Fibroblast of lung (primary cell): Measurements from ENCODE around the gene LMO2. TPM values are rescaled to one million over a fixed set of nuclear protein-coding genes. Genes with fewer than 3 reads are reported as not detected.

ENCODE experiments used
- DNase-seq, 2 donors: peaks; one replicate each; pipeline versions ENCODE4 v3.0.0 to v3.0.0-alpha.2; 2010; ENCODE audit warnings: low read depth in 2 of 2
- H2AFZ ChIP-seq: 2 replicates; pipeline ENCODE4 v1.5.1; 2012; ENCODE audit warnings: low read length, control low read depth, inconsistent platforms
- H3K27ac ChIP-seq: 2 replicates; pipeline ENCODE4 v1.5.1; 2011; ENCODE audit warnings: low read length, control low read depth; ENCODE audit not compliant: insufficient read depth
- H3K27me3 ChIP-seq: 2 replicates; pipeline ENCODE4 v1.5.1; 2011; ENCODE audit warnings: mild to moderate bottlenecking, low read length; ENCODE audit not compliant: control insufficient read depth, insufficient read depth
- H3K36me3 ChIP-seq: 2 replicates; pipeline ENCODE4 v1.5.1; 2011; ENCODE audit warnings: low read length; ENCODE audit not compliant: control insufficient read depth, insufficient read depth
- H3K4me1 ChIP-seq: 2 replicates; pipeline ENCODE4 v1.5.1; 2011; ENCODE audit warnings: low read length; ENCODE audit not compliant: control insufficient read depth, insufficient read depth; ENCODE audit errors: extremely low read depth
- H3K4me2 ChIP-seq: 2 replicates; pipeline ENCODE4 v1.5.1; 2011; ENCODE audit warnings: low read length, control low read depth; ENCODE audit not compliant: insufficient read depth; ENCODE audit errors: extremely low read depth
- H3K4me3 ChIP-seq, 4 experiments: fragments of 200-600 bp in 1 of 4; sonication (generic) in 1 of 4; replicated peaks in 1 of 4; 2 replicates each; pipeline ENCODE4 v1.5.1; 2011 to 2016; ENCODE audit warnings: low read length in 4 of 4, low read depth in 3 of 4, mild to moderate bottlenecking in 3 of 4, control low read depth in 2 of 4, inconsistent platforms in 1 of 4, mixed read lengths in 1 of 4; ENCODE audit not compliant: insufficient read depth in 1 of 4; ENCODE audit errors: control extremely low read depth in 1 of 4
- H3K79me2 ChIP-seq: 2 replicates; pipeline ENCODE4 v1.5.1; 2012; ENCODE audit warnings: mild to moderate bottlenecking, low read length, inconsistent platforms; ENCODE audit not compliant: control insufficient read depth, insufficient read depth
- H3K9ac ChIP-seq: 2 replicates; pipeline ENCODE4 v1.5.1; 2011; ENCODE audit warnings: mild to moderate bottlenecking, low read length, control low read depth; ENCODE audit not compliant: insufficient read depth
- H3K9me3 ChIP-seq: 2 replicates; pipeline ENCODE4 v1.5.1; 2012; ENCODE audit warnings: low read depth, low read length; ENCODE audit not compliant: control insufficient read depth, insufficient read depth
- H4K20me1 ChIP-seq: 2 replicates; pipeline ENCODE4 v1.5.1; 2011; ENCODE audit warnings: low read length; ENCODE audit not compliant: control insufficient read depth, insufficient read depth; ENCODE audit errors: extremely low read depth
- EZH2 ChIP-seq: IDR thresholded peaks from 2 replicates; pipeline ENCODE4 v1.5.1; 2012; ENCODE audit warnings: low read length, control low read depth, mild to moderate bottlenecking; ENCODE audit errors: missing control alignments
- polyA plus RNA-seq, 2 donors: library from polyadenylated mRNA; depleted of rRNA in 1 of 2; stranded (reverse) in 1 of 2; unstranded in 1 of 2; fragments of >200 nt; gene quantifications; 2 replicates each; pipeline ENCODE4 v1.2.1, GENCODE V29; 2011 to 2012; ENCODE audit warnings: missing spikeins in 1 of 2
- total RNA-seq: library from RNA; depleted of rRNA; stranded (reverse); fragments of >200 nt; gene quantifications from 2 replicates; pipeline ENCODE4 v1.2.1, GENCODE V29; 2014
- TF ChIP-seq, protein P1 (sequence below), 2 donors: IDR thresholded peaks in 1 of 2; conservative IDR thresholded peaks in 1 of 2; 1 replicate in 1 of 2; 2 replicates in 1 of 2; pipeline ENCODE4 v1.5.1; 2011 to 2012; ENCODE audit warnings: low read length in 2 of 2, control low read depth in 1 of 2, inconsistent platforms in 1 of 2, low read depth in 1 of 2, mild to moderate bottlenecking in 1 of 2

Gene LMO2
- total and polyA plus RNA-seq, 2 donors (not counting 1 experiment from before 2014, with no cell fraction given), result 0.03 to 0.17 TPM

DNA sequence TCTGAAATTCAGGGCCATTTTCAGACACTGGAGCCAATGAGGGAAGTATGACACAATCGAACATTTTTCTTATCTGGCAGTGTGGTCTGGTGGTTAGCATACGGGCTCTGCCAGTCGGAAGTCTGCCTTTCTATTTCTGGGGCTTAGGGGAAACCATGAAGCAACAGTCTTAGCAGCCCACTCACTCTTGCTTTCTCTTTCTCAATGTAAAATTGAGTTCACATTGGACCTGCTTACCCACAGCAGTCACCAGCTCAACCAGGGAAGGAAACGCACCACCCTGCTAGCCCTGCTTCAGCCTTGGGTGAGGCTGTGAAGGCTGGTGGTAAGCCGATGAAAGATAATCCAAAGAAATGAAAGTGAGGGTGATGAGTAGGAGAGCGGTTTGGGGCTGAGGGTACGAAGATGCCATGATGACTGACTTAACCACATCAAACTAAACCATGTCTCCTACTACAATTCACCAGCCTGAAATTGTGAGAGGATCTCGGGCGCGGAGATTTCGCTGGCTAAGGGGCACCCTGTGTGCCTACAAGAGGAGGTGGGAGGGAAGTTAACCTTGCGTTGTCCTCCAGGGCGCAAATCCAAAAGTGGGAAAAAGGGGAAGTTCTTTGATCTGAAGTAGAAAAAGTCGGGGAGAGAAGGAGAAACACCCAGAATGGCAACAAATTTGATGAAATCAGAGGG is 2.0 kb upstream of the LMO2 start:
- H2AFZ ChIP-seq, result no peak overlapping the region
- TF ChIP-seq, protein P1, sequence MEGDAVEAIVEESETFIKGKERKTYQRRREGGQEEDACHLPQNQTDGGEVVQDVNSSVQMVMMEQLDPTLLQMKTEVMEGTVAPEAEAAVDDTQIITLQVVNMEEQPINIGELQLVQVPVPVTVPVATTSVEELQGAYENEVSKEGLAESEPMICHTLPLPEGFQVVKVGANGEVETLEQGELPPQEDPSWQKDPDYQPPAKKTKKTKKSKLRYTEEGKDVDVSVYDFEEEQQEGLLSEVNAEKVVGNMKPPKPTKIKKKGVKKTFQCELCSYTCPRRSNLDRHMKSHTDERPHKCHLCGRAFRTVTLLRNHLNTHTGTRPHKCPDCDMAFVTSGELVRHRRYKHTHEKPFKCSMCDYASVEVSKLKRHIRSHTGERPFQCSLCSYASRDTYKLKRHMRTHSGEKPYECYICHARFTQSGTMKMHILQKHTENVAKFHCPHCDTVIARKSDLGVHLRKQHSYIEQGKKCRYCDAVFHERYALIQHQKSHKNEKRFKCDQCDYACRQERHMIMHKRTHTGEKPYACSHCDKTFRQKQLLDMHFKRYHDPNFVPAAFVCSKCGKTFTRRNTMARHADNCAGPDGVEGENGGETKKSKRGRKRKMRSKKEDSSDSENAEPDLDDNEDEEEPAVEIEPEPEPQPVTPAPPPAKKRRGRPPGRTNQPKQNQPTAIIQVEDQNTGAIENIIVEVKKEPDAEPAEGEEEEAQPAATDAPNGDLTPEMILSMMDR (conservative IDR thresholded peaks at IDR 0.05 in 1 of 2, IDR thresholded peaks at IDR 0.05 in 1 of 2; ENCODE audit: low read depth in 1 of 2, low read length in 2 of 2), result no peak
- no peak for TF ChIP-seq EZH2
- peak in 1 of 2 donors; percentile 61 for DNase-seq
- H3K9me3 ChIP-seq, result no peaks in the 10 kb centered on the region
- H3K4me1 ChIP-seq, result no peaks in the 10 kb centered on the region
- H3K36me3 ChIP-seq, result no peaks in the 10 kb centered on the region
- H3K27ac ChIP-seq, result no peak overlapping the region
- no peak overlapping the region for H3K9ac ChIP-seq
- H3K4me2 ChIP-seq, result no peak overlapping the region
- H3K27me3 ChIP-seq, result peaks cover 2% of the 10 kb centered on the region
- H4K20me1 ChIP-seq, result no peaks in the 10 kb centered on the region
- no peak overlapping the region for H3K4me3 ChIP-seq
- H3K79me2 ChIP-seq, result no peaks in the 10 kb centered on the region

DNA sequence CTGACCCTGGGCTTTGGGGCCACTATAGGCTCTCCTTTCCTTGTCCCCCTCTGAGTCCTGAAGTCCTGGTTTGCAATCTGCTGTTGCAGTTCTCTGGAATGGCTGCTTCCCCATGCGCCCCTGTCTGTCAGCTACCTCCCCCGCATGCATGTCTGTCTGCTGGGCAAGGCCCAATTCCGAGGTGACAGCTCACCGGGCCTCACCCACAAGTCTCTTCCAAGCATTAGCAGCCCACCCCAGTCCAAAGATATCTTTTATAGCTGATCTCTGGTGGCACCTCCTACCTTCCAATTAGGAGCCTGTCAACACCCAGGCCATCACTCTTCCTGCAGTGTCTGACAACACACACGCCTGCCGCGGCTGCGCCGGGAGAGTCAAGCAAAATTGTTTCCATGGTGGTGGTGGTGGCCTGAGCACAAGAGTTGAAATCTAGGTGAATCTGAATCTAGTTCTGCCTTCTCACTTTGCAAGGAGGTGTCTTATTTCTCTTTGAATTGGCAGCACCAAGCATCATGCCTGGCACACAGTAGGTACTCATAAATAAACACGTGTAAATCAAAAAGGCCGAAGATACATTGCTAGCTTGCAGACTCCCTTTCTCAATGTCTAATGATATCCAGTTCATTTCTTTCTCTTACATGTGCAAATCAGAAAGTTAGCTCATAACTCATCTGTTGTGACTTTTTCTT is 1.2 kb upstream of the LMO2 start:
- Histone ChIP-seq H3K36me3 (no peaks in the 10 kb centered on the region), H3K9me3 (no peaks in the 10 kb centered on the region), H3K9ac (no peak overlapping the region), H3K79me2 (no peaks in the 10 kb centered on the region), H3K4me2 (no peak overlapping the region), H3K27ac (no peak overlapping the region), H3K27me3 (peaks cover 2% of the 10 kb centered on the region), H3K4me3 (no peak overlapping the region), H2AFZ (no peak overlapping the region), H4K20me1 (no peaks in the 10 kb centered on the region), H3K4me1 (no peaks in the 10 kb centered on the region)
- DNase-seq, result peak in 1 of 2 donors; percentile 14
- no peak for TF ChIP-seq EZH2
- TF ChIP-seq, protein P1 (conservative IDR thresholded peaks at IDR 0.05 in 1 of 2, IDR thresholded peaks at IDR 0.05 in 1 of 2; ENCODE audit: low read depth in 1 of 2, low read length in 2 of 2), result no peak

DNA sequence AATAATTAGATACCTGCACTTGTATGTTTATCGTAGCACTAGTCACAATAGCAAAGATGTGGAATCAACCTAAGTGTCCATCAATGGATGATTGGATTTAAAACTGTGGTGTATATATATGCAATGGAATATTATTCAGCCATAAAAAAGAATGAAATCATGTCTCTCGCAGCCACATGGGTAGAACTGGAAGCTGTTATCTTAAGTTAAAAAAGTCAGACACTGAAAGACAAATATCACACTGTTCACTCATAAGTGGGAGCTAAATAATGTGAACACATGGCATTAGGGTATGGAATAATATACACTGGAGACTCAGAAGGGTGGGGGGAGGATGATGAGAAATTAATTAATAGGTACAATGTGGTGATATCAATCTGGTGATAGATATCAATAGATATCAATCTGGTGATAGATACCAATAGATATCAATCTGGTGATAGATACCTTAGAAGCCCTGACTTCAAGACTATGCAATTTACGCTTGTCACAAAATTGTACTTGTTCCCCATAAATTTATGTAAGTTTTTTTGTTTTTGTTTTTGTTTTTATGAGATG is 2.0 kb downstream of the LMO2 start:
- DNase-seq, result no peak
- Histone ChIP-seq H3K27ac (no peak overlapping the region), H3K9ac (no peak overlapping the region), H3K27me3 (peaks cover 6% of the 10 kb centered on the region), H3K36me3 (no peaks in the 10 kb centered on the region), H3K79me2 (no peaks in the 10 kb centered on the region), H3K4me1 (no peaks in the 10 kb centered on the region), H4K20me1 (no peaks in the 10 kb centered on the region), H3K4me3 (no peak overlapping the region), H2AFZ (no peak overlapping the region), H3K9me3 (no peaks in the 10 kb centered on the region), H3K4me2 (no peak overlapping the region)
- TF ChIP-seq, protein P1 (conservative IDR thresholded peaks at IDR 0.05 in 1 of 2, IDR thresholded peaks at IDR 0.05 in 1 of 2; ENCODE audit: low read depth in 1 of 2, low read length in 2 of 2), result no peak
- TF ChIP-seq EZH2, result no peak
